HG03571 (cell line): ENCODE results near the gene TNPO2.
"Not testable (repeated sequence)": the region's sequence is repeated elsewhere in the genome, so short reads cannot be mapped to it uniquely, and the experiment has no call there.

ENCODE experiments used
- ATAC-seq: cut with Tn5 transposase; IDR thresholded peaks from one replicate; pipeline ENCODE4 v1.9.1; 2021; ENCODE audit not compliant: unreplicated experiment

Gene TNPO2

DNA sequence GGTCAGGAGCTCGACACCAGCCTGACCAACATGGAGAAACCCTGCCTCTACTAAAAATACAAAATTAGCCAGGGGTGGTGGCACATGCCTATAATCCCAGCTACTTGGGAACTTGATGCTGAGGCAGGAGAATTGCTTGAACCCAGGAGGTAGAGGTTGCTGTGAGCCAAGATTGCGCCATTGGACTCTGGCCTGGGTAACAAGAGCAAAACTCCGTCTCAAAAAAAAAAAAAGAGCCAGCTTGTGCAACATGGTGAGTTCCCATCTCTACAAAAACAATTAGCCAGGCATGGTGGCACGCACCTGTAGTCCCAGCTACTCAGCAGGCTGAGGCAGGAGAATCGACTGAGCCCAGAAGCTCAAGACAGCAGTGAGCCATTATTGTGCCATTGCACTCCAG, 45.7 kb downstream of the TNPO2 start:
- not testable (repeated sequence) for ATAC-seq

DNA sequence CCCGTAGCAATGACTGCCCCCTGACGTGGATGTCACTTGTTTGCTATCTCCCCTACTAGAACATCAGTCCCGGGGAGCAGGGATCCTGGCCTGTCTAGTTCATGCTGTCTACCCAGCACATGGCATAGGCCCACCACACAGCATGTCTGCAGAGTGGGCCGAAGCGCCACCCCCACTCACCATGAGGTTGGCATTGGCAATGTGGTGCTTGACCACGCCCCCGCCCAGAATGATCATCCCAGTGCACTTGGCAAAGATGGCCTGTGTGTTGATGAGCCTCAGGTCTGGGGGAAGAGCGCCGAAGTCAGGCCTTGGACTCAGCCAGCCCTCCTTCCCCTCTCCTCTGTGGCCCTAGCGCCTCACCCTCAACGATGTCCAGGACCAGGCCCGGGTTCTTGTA, 46.8 kb downstream of the TNPO2 start:
- no peak for ATAC-seq

DNA sequence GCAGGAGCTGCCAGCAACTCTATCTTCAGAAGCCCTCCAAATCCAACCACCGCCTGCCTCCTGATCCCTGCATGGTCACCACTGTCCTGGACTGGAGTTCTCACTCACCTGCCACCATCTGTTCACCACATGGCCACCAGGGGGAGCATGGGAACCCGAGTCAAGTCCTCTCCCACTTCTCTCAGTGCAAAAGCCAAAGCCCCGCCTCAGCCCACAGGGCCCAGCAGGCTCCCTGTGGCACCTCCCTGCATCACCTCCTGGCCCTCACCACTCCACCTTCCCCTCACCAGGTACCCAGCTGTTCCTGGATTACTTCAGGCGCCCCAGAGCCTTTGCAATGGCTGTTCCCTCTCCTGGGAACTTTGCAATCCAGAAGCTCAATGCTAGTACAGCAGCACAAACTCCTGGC, 47.3 kb downstream of the TNPO2 start:
- no peak for ATAC-seq

DNA sequence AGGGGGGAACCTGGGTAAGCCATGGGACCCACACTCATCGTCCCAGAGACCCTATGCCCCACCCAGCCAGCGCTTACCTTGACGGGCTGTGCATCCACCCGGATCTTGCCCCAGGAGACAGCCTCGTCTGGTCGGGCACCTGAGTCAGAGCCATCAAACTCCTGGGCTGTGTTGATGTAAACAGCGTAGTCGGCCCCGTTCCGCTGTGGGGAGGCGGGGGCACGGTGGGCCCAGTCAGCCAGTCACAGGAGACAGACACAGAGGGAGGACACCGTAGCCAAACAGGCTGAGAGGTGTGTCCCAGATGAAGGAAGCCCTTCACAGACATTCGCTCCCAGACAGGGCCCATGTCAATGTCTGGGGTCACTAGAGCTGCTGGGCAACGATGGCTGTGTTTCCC, 47.8 kb downstream of the TNPO2 start:
- ATAC-seq: no peak

DNA sequence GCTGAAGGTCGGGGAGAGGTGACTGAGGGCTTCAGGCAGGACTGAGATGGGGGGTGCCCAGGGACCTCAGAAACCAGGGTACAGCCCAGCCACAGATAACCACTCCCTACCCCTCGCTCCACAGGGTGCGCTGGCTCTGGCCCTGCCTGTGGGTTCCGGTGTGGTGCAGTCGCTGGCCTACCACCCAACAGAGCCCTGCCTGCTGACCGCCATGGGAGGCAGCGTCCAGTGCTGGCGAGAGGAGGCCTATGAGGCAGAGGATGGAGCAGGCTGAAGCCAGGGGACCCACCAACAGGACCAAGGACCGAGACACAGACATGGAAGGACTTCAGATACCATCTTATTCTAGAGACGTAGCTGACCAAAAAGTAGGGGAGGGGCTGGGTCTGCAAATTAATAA, 48.3 kb downstream of the TNPO2 start:
- ATAC-seq: no peak

- ATAC-seq: no peak
These were observed 51.0 kb downstream of the TNPO2 start for GRCh38 chr19:12672744-12673143.

DNA sequence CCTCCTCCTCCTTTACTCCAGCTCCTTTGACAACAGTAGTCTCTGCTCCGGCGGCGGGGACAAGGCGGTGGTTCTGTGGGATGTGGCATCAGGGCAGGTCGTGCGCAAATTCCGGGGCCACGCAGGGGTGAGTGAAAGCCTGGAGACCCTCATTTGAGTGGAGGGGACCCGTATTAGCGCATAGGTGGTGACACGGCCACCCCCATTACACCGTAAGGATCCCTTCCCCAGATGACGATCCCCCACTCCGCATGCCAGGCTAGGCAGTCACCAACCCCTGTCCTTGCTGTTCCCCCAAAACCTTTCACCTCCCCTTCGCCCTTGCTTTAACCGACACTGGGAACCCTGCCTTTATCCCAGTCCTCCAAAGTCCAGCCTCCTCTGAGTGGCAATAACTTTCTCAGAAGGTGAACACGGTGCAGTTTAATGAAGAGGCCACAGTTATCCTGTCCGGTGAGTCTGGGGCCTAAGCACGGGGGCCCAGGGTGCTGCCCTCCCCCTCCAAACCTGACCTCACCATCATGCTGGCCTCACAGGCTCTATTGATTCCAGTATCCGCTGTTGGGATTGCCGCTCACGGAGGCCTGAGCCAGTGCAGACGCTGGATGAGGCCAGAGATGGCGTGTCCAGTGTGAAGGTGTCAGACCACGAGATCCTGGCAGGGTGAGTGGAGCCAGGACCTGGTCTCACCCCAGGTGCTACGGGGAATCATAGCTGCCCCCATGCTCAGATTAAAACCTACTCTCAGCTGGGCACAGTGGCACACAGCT, 53.4 kb downstream of the TNPO2 start:
- no peak for ATAC-seq

DNA sequence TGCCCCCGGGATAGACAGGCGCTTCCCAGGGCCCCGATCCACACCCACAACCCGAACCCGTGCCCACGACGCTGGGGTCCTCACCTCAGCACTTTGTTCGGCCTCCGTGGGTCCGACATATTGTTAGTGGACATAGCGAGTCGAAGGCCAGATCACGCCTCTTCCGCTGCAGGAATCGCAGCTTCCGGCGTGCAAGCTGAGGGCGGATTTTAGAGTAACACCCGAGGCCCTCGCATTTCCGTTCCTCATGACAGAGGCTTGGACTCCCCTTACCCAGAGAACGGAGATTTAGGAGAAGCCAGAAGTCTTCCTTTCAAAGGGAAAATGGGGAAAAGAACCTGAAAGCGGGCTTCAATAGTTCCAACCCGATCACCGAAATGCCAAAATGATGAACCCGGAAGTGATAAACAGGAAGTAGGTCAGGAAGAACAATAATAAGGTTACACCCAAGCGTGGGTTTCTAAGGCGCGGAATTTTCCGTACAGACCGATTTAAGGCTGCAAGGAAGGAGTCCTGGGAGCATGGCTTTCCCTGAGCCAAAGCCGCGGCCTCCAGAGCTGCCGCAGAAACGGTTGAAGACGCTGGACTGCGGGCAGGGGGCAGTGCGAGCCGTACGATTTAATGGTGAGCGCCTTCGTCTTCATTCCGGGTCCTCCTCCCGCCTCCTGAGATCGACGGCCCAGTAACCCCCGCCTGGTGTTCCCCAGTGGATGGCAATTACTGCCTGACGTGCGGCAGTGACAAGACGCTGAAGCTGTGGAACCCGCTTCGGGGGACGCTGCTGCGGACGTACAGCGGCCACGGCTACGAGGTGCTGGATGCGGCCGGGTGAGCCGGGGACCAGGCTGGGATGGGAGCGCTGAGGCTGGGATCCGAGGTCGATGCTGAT, 54.2 kb downstream of the TNPO2 start:
- ATAC-seq: no peak

DNA sequence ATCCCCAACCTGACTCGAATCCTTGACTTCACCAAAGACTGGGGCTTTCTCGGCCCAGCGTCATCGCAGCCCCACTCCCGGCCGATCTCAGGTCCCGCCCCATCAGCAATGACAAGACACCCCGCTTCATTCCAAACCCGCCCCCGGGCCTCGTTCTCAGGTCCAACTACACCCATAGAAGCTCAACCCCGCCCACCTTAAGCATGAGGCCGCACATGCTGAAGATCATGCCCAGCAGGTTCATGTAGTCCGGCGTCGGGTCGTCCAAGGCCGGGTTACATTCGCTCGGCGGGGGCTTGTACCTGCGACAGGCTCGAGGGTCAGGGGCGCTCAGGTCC, 54.8 kb downstream of the TNPO2 start:
- ATAC-seq: no peak

DNA sequence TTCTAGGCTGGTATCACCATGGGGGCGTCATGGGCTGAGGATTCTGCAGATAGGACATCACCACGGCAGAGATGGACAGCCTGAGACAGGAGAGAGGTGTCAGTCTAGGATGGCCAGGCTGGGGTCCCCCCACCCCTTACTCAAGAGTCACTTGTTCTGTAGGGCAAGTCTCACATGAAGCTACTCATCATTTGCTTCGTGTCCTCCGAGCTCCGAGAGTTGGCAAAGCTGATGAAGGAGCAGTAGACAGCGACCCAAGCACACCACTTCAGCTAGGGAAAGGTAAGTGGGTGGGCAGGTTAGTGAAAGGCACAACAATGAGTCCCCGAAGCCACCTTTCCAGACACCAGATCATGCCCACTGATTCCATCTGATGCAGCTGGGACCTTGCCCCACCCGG, 55.4 kb downstream of the TNPO2 start:
- ATAC-seq: no peak

- ATAC-seq: no peak
These were observed 55.9 kb downstream of the TNPO2 start for GRCh38 chr19:12667731-12668302.

DNA sequence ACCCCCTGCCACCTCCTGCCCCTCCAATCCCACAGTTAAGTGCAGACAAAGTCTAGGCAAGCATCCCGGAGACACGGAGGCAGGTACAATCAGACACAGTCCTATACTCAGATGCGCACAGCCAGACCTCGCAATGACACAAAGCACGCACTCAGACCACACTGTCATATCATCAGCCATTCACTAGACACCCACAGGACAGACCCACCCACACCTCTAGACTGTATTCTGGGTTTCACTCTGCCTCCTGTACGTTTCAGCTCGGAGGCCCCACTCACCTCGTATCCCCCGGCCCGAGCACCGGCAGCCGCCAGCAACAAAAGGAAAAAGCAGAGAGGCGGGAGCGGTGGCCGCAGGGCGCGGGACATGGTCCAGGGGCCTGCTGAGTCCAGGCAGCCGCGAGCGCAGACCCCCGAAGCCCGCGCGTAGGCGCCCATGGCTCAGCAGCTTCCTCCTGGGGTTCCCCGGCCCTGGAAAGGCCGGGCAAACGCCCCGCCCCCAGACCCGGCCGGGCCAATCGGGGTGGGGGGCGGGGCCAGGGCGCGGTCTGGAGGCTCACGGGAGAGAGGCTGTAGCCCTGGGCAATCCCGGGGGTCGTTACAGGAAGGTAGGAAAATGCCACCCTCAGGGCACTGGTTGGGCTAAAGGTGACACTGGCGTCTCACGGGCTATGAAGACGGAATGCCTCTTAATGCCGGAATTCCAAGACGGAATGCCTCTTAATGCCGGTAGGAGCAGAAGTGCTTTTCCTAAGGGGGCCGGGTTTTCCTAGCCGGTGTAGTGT, 57.3 kb downstream of the TNPO2 start, which contains the start of the genes MAN2B1 and WDR83:
TSS of gene MAN2B1 (minus strand) at position 478 of the 784 bp plus-strand sequence. CDS start at position 437, 41 bp downstream.
TSS of gene WDR83 (plus strand) at position 543 of the 784 bp plus-strand sequence. CDS start 2,984 bp downstream, outside the sequence.
- ATAC-seq: no peak

- no peak for ATAC-seq
These were observed 58.0 kb downstream of the TNPO2 start for GRCh38 chr19:12665671-12666264.

- no peak for ATAC-seq
These were observed 58.5 kb downstream of the TNPO2 start for GRCh38 chr19:12665281-12665573.

DNA sequence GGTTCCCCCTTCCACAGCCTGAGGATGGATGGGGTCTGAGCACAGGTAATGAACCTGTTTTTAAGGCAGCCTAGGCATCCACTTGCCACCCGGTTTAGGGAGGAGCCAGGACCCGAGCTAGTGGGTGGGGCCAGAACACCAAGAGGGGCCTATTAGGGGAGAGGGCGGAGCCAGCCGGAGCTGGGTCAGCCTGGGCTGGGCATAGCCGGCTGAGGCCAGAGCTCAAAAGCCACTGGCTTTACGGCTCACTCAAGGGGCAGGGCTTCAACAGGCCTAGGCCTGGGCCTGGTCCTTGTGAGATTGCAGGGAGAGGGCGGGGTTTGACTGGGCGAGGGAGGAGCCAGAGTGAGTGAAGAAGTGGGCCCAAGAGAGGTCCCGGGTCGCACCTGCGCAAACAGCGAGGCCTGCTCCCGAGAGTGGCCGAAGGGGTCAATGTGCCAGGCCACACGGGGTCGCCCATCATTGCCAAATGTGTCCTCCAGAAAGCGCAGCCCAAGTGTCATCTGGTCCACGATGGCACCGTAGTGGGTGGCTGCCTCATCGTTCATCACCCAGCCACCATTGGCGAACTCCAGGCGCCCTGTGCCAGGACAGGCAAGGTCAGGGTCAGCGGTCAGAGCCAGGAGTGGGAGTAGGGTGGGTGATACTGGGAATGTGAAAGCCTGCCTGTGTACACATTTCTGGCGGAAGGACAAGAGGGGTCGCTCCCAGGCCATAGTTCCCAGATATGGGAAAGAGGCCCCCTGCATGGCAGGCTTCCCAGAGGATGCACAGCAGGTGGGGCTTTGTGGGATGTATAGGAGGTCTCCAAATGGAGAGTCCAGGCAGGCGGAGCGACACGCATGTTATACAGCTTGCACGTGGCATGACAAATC, 59.1 kb downstream of the TNPO2 start:
- no peak for ATAC-seq

DNA sequence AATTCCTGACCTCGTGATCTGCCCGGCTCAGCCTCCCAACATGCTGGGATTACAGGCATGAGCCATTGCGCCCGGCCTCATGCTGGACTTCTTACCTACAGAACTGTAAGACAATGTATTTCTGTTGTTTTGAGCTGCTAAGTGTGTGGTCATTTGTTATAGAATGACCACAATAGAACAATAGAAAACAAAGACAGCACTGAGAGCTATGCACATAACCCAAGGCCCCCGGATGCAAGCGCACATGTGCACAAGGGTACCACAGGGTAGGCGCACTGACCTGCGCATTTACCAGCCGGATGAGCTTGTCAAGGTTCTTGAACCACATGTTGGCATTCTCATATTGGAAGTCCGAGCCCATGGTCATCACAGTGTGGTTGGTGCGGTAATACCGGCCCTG, 62.8 kb downstream of the TNPO2 start:
- ATAC-seq: no peak

- ATAC-seq: no peak
These were observed 65.8 kb downstream of the TNPO2 start for GRCh38 chr19:12657966-12658365.

- ATAC-seq: no peak
These were observed 66.7 kb downstream of the TNPO2 start for GRCh38 chr19:12656899-12657571.

- ATAC-seq: no peak
These were observed 68.2 kb downstream of the TNPO2 start for GRCh38 chr19:12655546-12655945.
